ENCODE data around the gene IQCC.
A peak's percentile ranks its signal among the peaks of the same experiment; 100 is the strongest.

The IQCC gene

GRCh38 chr1:32195972-32196823 is 9.3 kb upstream of the IQCC start:
- no peak for DNase-seq (ENCODE audit: low read depth in 2 of 2)

DNA sequence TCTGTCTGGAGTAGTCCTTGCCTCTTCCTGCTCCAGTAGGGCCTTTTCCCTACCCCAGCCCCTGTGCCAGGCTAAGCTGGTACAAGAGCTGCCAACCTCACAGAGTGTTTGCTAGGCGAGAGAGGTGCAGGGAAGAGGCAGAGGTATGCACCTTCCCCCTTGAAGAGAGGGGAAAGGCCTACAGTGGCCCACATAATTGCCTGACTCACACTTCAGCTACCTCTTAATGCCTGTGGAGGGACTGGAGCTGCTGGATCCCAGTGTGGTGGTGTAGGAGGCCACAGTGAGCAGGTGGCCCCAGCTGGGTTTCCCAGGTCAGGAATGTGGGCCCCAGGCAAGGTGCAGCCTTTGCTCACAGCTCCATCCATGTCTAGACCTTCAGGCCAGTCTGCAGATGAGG is 8.4 kb upstream of the IQCC start:
- no peak for DNase-seq (ENCODE audit: low read depth in 2 of 2)

GRCh38 chr1:32197837-32198236 is 7.6 kb upstream of the IQCC start:
- DNase-seq (ENCODE audit: low read depth in 2 of 2): no peak

DNA sequence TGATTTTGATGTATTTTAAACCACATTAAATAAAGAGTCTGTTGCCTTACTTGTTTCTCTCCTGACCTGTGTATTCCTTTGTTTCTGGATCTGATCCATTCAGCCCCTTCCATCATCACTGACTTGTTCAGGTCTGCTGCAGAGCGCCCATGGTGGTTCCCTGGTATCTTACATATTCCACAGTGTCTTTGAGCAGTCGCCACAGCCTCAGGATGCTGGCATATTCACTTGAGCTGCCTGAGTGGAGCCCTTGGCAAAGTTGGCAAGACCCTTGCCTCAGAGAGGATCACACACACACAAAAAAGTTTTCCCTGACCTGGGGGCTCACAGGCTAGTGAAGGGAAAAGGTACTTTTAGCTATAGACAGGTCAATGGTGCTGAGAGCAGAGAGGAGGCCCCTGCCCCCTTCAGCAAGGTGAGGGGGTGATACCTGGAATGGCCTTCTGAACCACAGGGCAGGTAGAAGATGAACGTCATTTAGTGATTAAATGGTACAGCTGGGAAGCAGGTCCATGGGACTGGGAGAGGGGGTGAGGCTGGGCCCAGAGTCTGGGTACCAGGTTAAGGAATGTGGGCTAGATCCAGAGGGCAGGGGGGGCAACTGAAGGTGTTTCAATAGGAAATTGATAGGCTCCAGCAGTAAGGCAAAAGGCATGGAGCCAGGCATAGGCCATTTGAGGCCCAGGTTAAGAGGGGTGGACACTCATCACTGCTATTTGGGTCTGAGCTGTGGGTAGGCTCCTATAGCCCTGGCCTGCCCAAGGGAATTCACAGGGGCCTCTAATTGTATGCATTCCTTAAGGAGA is 7.0 kb upstream of the IQCC start:
- DNase-seq (ENCODE audit: low read depth in 2 of 2): no peak

DNA sequence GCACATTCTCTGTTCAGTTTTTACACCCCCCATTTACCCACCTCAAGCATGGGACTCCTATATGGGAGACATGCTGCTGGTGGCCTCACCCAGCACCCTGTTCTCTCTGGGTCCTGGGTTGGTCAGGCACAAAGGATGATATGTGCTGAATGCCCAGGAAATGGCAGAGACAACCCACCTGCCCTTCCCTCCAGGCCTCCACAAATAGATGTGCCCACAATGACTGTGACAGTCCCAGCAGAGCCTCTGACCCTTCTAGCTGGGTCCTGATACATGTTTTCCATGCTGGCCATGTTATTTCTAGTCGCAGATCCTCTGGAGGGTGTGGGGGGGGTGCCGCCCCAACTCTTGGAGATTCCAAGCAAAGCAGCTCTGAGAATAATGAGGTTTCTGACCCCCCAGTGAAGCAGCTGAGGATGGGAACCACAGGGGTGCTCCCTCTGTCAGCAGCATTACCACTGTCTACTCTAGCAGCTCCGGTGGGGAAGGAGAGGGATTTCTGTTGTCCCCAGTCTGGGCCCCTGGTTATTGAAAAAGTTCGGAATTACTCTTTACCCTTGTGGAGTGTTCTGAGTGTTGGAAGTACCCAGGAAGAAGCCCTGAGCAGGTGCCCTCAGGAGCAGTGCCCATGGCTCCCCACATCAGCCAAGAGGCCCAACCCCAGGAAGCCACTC is 6.3 kb upstream of the IQCC start:
- DNase-seq (ENCODE audit: low read depth in 2 of 2): no peak

- DNase-seq (ENCODE audit: low read depth in 2 of 2): no peak
These were observed 5.8 kb upstream of the IQCC start for GRCh38 chr1:32199717-32200072.

DNA sequence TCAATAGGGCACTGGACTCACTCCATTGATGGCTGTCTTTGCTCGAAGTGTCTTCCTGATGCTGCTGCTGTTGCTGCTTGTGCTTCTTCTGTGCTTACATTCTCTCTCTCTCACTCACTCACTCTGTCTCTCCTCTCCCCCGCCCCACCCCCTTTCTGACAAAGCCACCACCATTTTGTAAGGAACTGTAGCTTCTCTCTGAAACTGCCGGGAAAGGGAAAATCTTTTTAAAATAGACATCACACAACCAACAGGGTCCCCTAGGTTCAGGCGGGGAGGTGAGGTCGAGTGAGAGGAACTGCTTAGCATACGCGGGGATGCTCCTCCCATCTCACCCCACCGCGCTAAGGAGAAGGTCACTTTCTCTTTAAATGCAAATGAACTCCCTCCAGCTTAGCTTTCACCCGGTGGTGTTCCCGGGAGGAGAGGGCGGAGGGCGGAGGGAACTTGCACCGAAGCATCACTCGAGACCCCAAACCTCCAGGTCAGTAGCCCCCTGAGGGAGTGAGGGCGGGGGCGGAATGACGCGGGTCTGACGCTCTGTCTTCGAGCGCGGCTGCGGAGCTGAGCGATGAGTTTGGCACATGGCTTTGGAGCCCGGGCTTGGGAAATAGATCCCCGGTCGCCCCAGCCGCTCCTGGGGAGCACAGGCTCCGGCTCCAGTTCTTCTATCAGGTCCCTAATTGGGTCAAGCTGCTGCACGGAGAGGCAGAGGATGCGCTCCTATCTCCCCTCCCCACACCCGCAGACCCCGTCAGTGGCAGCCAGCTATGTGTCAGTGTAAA is 5.1 kb upstream of the IQCC start, which contains the start of gene CCDC28B:
CCDC28B (plus strand) TSS at position 370 of the 785 bp plus-strand sequence. CDS start 1,341 bp downstream, outside the sequence.
- DNase-seq (ENCODE audit: low read depth in 2 of 2): no peak

DNA sequence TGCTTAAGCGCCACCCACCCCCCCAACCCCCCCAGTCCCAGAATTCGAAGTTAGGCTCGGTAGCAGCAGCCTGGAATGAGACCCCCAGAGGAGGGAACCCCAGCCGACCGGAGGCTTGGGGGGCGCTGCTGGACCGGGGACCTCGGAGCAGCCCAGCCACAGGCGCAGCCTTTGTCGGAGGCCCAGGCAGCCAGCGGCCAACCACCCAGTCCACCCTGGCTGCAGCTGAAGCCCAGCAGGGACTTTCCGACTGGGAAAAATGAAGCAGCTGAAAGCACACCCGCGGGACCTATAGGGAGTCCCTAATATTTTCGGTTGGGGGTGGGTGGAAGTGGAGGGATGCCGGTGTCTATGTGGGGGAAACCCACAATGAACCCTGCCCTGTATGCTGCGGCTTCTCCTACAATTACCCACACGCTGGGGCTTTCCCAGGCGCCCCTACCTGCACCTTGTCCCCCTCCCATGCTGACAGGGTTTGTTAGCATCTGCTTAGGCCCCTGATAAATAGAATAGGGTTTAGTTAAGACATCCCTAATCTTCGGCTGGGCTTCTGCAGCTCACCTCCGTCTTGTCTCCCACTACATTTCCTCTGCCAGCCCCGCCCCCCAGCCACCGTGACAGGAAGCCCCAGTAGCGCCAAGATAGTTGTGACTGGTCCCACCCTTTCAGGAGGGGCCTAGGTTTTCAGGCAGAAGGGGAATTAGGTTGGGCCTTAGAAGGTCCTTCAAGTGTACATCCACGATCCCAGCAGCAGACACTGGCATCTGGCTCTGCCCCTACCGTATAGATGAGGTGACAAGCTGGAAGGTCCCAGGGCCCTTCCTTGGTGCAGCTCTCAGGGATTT is 4.2 kb upstream of the IQCC start:
- DNase-seq (ENCODE audit: low read depth in 2 of 2): peak in 1 of 2 donors; percentile 20

DNA sequence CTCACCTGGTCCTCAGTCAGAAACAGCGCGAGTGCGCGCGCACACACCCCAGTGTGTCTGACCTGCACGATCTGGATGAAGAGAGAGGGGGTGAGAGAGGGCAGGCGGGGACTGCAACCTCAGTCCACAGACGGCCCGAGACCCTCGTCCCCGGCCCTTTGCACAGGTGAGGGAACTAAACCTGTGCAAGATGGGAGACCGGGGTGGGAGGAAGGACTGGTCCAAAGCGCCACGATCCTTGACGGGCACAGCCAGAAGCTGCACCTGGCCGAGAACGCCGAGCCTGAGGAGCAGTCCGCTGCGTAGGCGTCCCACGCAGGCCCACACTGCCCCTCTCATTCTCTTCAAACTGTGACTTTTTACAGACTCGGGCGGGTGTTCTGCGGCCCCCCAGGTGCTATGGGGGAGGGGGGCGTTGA is 519 bp upstream of the IQCC start:
- no peak for DNase-seq (ENCODE audit: low read depth in 2 of 2)

GRCh38 chr1:32208469-32208868 is 3.0 kb downstream of the IQCC start:
- DNase-seq (ENCODE audit: low read depth in 2 of 2): no peak

GRCh38 chr1:32208891-32209328 is 3.4 kb downstream of the IQCC start, which contains the start of gene DCDC2B:
DCDC2B (plus strand) TSS chr1:32209089; CDS start chr1:32209094, 5 bp downstream.
- DNase-seq (ENCODE audit: low read depth in 2 of 2): no peak

DNA sequence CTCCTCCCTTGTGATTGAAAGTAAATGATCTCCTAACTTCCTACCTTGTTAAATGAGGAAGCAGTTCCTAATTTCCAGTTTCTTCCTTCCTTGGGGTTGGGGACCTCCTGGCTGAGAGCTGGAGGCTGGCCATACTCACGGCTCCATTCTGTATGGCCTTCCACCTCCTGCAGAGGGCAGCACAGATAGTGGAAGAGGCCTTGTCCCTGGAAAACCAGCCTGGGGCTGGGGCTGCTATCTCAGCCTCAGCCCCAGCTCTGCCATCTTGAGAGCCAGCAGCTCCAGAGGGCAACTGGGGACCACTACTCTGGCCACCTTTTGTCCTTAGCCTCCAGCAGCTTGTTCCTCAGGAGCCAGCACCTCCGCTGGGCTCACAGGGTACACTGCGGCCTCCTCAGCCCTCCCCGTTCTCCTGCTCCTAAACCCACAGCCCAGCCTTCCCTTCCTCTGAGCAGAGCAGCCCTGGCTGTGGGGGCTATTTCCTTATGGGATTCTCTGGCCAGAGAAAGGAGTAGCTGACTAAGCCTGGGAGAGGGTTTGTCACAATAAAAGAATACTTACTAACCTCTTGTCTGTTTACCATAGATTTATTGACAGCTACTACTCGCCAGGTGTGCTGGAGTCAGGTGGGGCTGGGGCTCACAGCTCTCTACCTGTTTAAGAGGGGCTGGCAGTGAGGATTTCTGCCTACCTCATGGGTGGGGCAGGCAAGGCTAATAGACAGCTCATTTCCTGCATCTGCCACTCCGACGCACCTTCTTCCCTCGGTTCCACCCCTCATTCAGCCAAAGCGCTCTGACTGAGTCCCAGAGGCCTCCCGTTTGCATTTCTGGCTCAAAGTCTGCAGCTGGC is 10.4 kb downstream of the IQCC start:
- peak in 1 of 2 donors; percentile 15 for DNase-seq (ENCODE audit: low read depth in 2 of 2)

GRCh38 chr1:32216566-32216965 is 11.1 kb downstream of the IQCC start:
- no peak for DNase-seq (ENCODE audit: low read depth in 2 of 2)

DNA sequence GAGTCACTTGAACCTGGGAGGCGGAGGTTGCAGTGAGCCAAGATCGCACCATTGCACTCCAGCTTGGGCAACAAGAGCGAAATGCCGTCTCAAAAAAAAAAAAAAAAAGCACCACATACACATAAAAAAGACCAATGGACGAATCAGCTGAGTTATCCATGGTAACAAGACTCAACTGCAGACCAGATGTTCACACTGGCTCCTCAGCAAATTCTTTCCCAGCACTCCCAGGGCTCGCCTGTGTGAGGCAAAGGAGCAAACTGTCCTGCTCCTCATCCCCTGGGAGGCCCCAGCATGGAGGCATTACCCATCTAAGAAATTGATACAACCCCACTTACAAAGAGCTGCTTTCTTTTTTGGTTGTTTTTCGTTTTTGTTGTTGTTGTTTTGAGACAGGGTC is 13.6 kb downstream of the IQCC start:
- DNase-seq (ENCODE audit: low read depth in 2 of 2): no peak

DNA sequence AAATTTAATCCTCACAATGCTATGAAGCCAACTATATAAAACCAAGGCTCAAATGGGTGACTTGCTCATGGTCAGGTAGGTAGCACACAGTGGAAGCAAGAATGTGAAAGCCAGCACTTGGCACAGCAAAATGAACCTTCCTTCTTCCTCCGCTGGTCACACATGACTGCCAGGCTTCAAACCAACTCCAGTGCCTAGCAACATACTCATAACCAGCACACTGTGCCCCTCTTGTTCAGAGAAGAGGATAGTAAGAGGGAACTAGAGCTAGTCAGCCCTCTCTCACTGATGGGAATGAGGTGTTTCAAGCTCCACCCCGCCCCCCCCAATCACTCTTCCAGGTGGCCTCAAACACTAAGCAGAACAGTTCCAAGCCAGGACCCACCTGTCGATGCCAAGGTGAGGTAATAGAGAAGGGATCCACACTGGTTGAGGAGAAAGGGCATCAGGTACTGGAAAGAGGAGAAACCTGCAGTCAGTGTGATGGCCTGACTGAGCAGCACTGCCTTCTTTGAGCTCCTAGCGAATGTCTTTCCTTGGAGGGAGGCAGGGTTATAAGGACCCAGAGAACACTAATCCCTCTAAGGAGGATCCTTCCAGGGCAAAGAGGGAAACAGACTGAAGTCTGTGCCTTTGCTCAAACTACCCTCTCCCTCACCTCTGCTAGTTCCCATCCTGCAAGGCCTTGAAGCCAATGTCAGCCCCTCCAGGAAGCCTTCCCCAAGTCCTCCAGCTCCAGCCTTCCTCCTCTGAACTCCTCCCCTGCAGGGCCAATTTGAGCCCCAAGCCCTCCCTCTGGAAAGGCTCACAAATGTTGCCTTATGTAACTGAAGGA is 15.5 kb downstream of the IQCC start:
- no peak for DNase-seq (ENCODE audit: low read depth in 2 of 2)

GRCh38 chr1:32221581-32221979 is 16.1 kb downstream of the IQCC start:
- DNase-seq (ENCODE audit: low read depth in 2 of 2): no peak

- DNase-seq (ENCODE audit: low read depth in 2 of 2): peak; percentile 74 to 77
These were observed 16.7 kb downstream of the IQCC start, which contains the start of the genes EIF3I and TMEM234 for GRCh38 chr1:32221980-32222755. EIF3I (plus strand) TSS chr1:32222407; CDS start chr1:32222442, 35 bp downstream. TMEM234 (minus strand) TSS chr1:32222353; CDS start chr1:32222322, 31 bp downstream.

Measured in stimulated activated CD4-positive, alpha-beta T cell treated with anti-CD3 and anti-CD28 coated beads, Interleukin-1b, Interleukin-23, amount 100 ng/mL, for 1 hour (primary cell).